SK-N-SH (cell line): Measurements from ENCODE around the gene USP32. TPM values are rescaled to one million over a fixed set of nuclear protein-coding genes. Genes with fewer than 3 reads are reported as not detected.

ENCODE experiments used
- CTCF ChIA-PET: fragments of 300-600, 350-600 bp; formaldehyde crosslinking; extraction: SDS; loops from one replicate; lab custom pipeline; 2021; lab: Yijun Ruan, JAX
- POLR2A ChIA-PET: fragments of 350-600 bp; sonication (Branson Sonifier 250); formaldehyde crosslinking; extraction: SDS; loops from one replicate; lab custom pipeline; 2020; ENCODE audit warnings: antibody characterized with exemption, inconsistent platforms; lab: Yijun Ruan, JAX
- DNase-seq: peaks from one replicate; pipeline ENCODE4 v3.0.0; 2012
- H2AFZ ChIP-seq: fragments of 200-600 bp; sonication (generic); 2 replicates; pipeline ENCODE4 v1.8.1; 2016; ENCODE audit warnings: antibody characterized with exemption, mild to moderate bottlenecking, low read depth
- H3F3A ChIP-seq: fragments of 200-600 bp; sonication (generic); replicated peaks from 2 replicates; pipeline ENCODE3; 2016; ENCODE audit warnings: antibody characterized with exemption, mild to moderate bottlenecking; ENCODE audit not compliant: insufficient read depth
- H3K27ac ChIP-seq, 2 experiments: fragments of 200-500 bp in 1 of 2; fragments of 200-600 bp in 1 of 2; sonication (Bioruptor generic) in 1 of 2; sonication (generic), shearing (Covaris generic) in 1 of 2; 2 replicates each; pipeline versions ENCODE4 v1.5.1 to v1.6.1; 2014 to 2016; ENCODE audit warnings: low read depth in 2 of 2, inconsistent platforms in 1 of 2, low read length in 1 of 2, mild to moderate bottlenecking in 1 of 2, mixed read lengths in 1 of 2
- H3K27me3 ChIP-seq: fragments of 200-600 bp; sonication (generic), shearing (Covaris generic); 2 replicates; pipeline ENCODE4 v1.6.1; 2016; ENCODE audit warnings: mixed run types; ENCODE audit not compliant: insufficient read depth
- H3K36me3 ChIP-seq, 2 experiments: fragments of 200-500 bp in 1 of 2; fragments of 200-600 bp in 1 of 2; sonication (Bioruptor generic) in 1 of 2; sonication (generic) in 1 of 2; replicated peaks in 1 of 2; 2 replicates each; pipeline versions ENCODE3 to v1.5.1; 2014 to 2016; ENCODE audit warnings: low read length in 1 of 2, mild to moderate bottlenecking in 1 of 2; ENCODE audit not compliant: insufficient read depth in 2 of 2, control insufficient read depth in 1 of 2
- H3K4me1 ChIP-seq, 2 experiments: fragments of 200-500 bp in 1 of 2; fragments of 200-600 bp in 1 of 2; sonication (Bioruptor generic) in 1 of 2; sonication (generic), shearing (Covaris generic) in 1 of 2; 2 replicates each; pipeline versions ENCODE4 v1.5.1 to v1.6.1; 2014 to 2016; ENCODE audit warnings: low read depth in 1 of 2, low read length in 1 of 2, mixed run types in 1 of 2; ENCODE audit not compliant: insufficient read depth in 2 of 2, control insufficient read depth in 1 of 2
- H3K4me2 ChIP-seq: fragments of 200-600 bp; sonication (generic), shearing (Covaris generic); 2 replicates; pipeline ENCODE4 v1.6.1; 2017; ENCODE audit warnings: mixed run types
- H3K4me3 ChIP-seq, 2 experiments: fragments of 200-500 bp in 1 of 2; fragments of 200-600 bp in 1 of 2; sonication (Bioruptor generic) in 1 of 2; sonication (generic), shearing (Covaris generic) in 1 of 2; 2 replicates each; pipeline versions ENCODE4 v1.5.1 to v1.8.1; 2014 to 2016; ENCODE audit warnings: low read depth in 2 of 2, inconsistent platforms in 1 of 2, low read length in 1 of 2, mild to moderate bottlenecking in 1 of 2, mixed read lengths in 1 of 2, moderate library complexity in 1 of 2
- H3K79me2 ChIP-seq: fragments of 200-600 bp; sonication (generic); 2 replicates; pipeline ENCODE4 v1.8.1; 2017; ENCODE audit warnings: mild to moderate bottlenecking; ENCODE audit not compliant: insufficient read depth
- H3K9ac ChIP-seq: fragments of 200-600 bp; sonication (generic); 2 replicates; pipeline ENCODE4 v1.6.1; 2017; ENCODE audit warnings: mixed run types
- H3K9me2 ChIP-seq: fragments of 200-600 bp; sonication (generic); 2 replicates; pipeline ENCODE4 v1.6.1; 2017; ENCODE audit warnings: mixed run types
- H3K9me3 ChIP-seq: fragments of 200-600 bp; sonication (generic); 2 replicates; pipeline ENCODE4 v1.6.1; 2017; ENCODE audit warnings: mixed run types, mild to moderate bottlenecking, moderate library complexity
- H4K20me1 ChIP-seq: fragments of 200-600 bp; sonication (generic); 2 replicates; pipeline ENCODE4 v1.6.1; 2017; ENCODE audit warnings: mild to moderate bottlenecking, mixed run types; ENCODE audit not compliant: insufficient read depth
- CHD2 ChIP-seq: fragments of 150-350 bp; IDR thresholded peaks from 2 replicates; pipeline ENCODE4 v1.6.1; 2018; ENCODE audit warnings: low read length; ENCODE audit not compliant: partially characterized antibody
- ELF1 ChIP-seq: IDR thresholded peaks from 2 replicates; pipeline ENCODE4 v1.4.0; 2012
- EP300 ChIP-seq, 2 experiments: IDR thresholded peaks; 2 replicates each; pipeline versions ENCODE4 v1.4.0 to v1.6.1; 2012; ENCODE audit warnings: borderline replicate concordance in 1 of 2, low read depth in 1 of 2, low read length in 1 of 2
- EZH2phosphoT487 ChIP-seq: fragments of 200-600 bp; sonication (generic); IDR thresholded peaks from 2 replicates; pipeline ENCODE4 v1.6.1; 2017; ENCODE audit warnings: low read depth, mixed run types, mild to moderate bottlenecking, antibody characterized with exemption, moderate library complexity, borderline replicate concordance
- IRF3 ChIP-seq: fragments of 150-350 bp; IDR thresholded peaks from 2 replicates; pipeline ENCODE4 v1.6.1; 2016; ENCODE audit warnings: mild to moderate bottlenecking, low read depth, low read length
- JUND ChIP-seq: IDR thresholded peaks from 2 replicates; pipeline ENCODE4 v1.4.0; 2012
- MEF2A ChIP-seq: IDR thresholded peaks from 2 replicates; pipeline ENCODE4 v1.4.0; 2012; ENCODE audit warnings: low read depth, borderline replicate concordance
- MXI1 ChIP-seq: IDR thresholded peaks from 2 replicates; pipeline ENCODE4 v1.6.1; 2012; ENCODE audit warnings: mild to moderate bottlenecking, low read depth, low read length, improper control_type of control experiment
- NFIC ChIP-seq: IDR thresholded peaks from 2 replicates; pipeline ENCODE4 v1.4.0; 2012; ENCODE audit warnings: borderline replicate concordance
- NRF1 ChIP-seq: IDR thresholded peaks from 2 replicates; pipeline ENCODE4 v1.6.1; 2012; ENCODE audit warnings: low read depth, mild to moderate bottlenecking, low read length
- RAD21 ChIP-seq: IDR thresholded peaks from 2 replicates; pipeline ENCODE4 v1.6.1; 2012; ENCODE audit warnings: mild to moderate bottlenecking, low read length
- RCOR1 ChIP-seq: fragments of 150-350 bp; IDR thresholded peaks from 2 replicates; pipeline ENCODE4 v1.6.1; 2017; ENCODE audit warnings: antibody characterized with exemption, low read length
- REST ChIP-seq: IDR thresholded peaks from 2 replicates; pipeline ENCODE4 v1.6.1; 2012; ENCODE audit warnings: mild to moderate bottlenecking, low read depth, low read length, moderate library complexity
- RFX5 ChIP-seq: IDR thresholded peaks from 2 replicates; pipeline ENCODE4 v1.6.1; 2012; ENCODE audit warnings: mild to moderate bottlenecking, improper control_type of control experiment, low read length
- SMC3 ChIP-seq: IDR thresholded peaks from 2 replicates; pipeline ENCODE4 v1.6.1; 2012; ENCODE audit warnings: low read depth, low read length, improper control_type of control experiment
- YY1 ChIP-seq: IDR thresholded peaks from 2 replicates; pipeline ENCODE4 v1.4.0; 2012; ENCODE audit warnings: low read depth, mild to moderate bottlenecking
- WGBS: methylation state at CpG from one replicate; pipeline ENCODE4 v1.1.6; 2017; ENCODE audit warnings: low lambda C conversion rate; 5-methylcytosine and 5-hydroxymethylcytosine counted together
- polyA plus RNA-seq, 3 experiments: library from polyadenylated mRNA; depleted of rRNA; stranded (reverse); fragments of >200 nt; gene quantifications; 2 replicates each; pipeline ENCODE4 v1.2.3, GENCODE V29; 2012

The USP32 gene
- polyA plus RNA-seq, 1 of the 3 experiments (the other 2 are of a cell fraction), result 25.6 TPM

- Histone ChIP-seq H3K79me2 (no peaks in the 10 kb centered on the region), H3K4me2 (no peak overlapping the region), H3K4me1 (no peaks in the 10 kb centered on the region), H2AFZ (no peak overlapping the region), H3K36me3 (peaks cover 46 to 70% of the 10 kb centered on the region in 2 experiments), H3K27me3 (no peaks in the 10 kb centered on the region), H3K9me2 (0 out of 2 replicates have a peak, but pooled peaks cover 2% of the 10 kb centered on the region), H3F3A (no peaks in the 10 kb centered on the region), H3K4me3 (no peak overlapping the region), H4K20me1 (no peaks in the 10 kb centered on the region), H3K27ac (no peak overlapping the region), H3K9ac (no peak overlapping the region), H3K9me3 (peaks cover 6% of the 10 kb centered on the region; the same call in 1 of the 2 replicates)
- ChIA-PET POLR2A (no interaction called here), CTCF (interaction anchor here (0.8 to 8.2 kb wide), 3 partner anchors 17 to 19 kb away, joined by 3 to 54 read pairs (median 3); no protein-coding TSS in a partner anchor)
- WGBS, result 92% methylated on average over 5 of the region's 5 CpGs
- TF ChIP-seq NRF1 (no peak), EZH2phosphoT487 (no peak)
- no peak for DNase-seq
Observed at GRCh38 chr17:60248618-60249289, 143.2 kb downstream of the USP32 start.

- H3K9ac ChIP-seq, result no peak overlapping the region
- H3F3A ChIP-seq, result no peaks in the 10 kb centered on the region
- H3K4me2 ChIP-seq, result no peak overlapping the region
- ChIA-PET POLR2A (no interaction called here), CTCF (interaction anchor here (0.8 to 8.2 kb wide), 2 partner anchors 13 to 18 kb away, joined by 3 to 54 read pairs; no protein-coding TSS in a partner anchor)
- H2AFZ ChIP-seq, result no peak overlapping the region
- H3K27ac ChIP-seq, result no peak overlapping the region
- no peaks in the 10 kb centered on the region for H3K27me3 ChIP-seq
- no peaks in the 10 kb centered on the region for H4K20me1 ChIP-seq
- no peak for TF ChIP-seq NFIC
- TF ChIP-seq, all 33 proteins: peak for 0
- H3K9me3 ChIP-seq, result peaks cover 6% of the 10 kb centered on the region; the same call in 1 of the 2 replicates
- no peaks in the 10 kb centered on the region for H3K4me1 ChIP-seq
- no peaks in the 10 kb centered on the region for H3K79me2 ChIP-seq
- DNase-seq, result no peak
- H3K4me3 ChIP-seq, result no peak overlapping the region
- 95% methylated on average over 7 of the region's 7 CpGs for WGBS
- 0 out of 2 replicates have a peak, but pooled peaks cover 2% of the 10 kb centered on the region for H3K9me2 ChIP-seq
- H3K36me3 ChIP-seq, result peaks cover 42 to 64% of the 10 kb centered on the region in 2 experiments
Observed at GRCh38 chr17:60247836-60248461, 144.0 kb downstream of the USP32 start.

- H3K79me2 ChIP-seq, result no peaks in the 10 kb centered on the region
Observed at GRCh38 chr17:60244656-60245055, 147.3 kb downstream of the USP32 start.

More at GRCh38 chr17:60244656-60245055, 147.3 kb downstream of the USP32 start:
- Histone ChIP-seq H3K36me3 (peaks cover 25 to 53% of the 10 kb centered on the region in 2 experiments), H3K4me1 (no peaks in the 10 kb centered on the region), H4K20me1 (no peaks in the 10 kb centered on the region), H2AFZ (no peak overlapping the region), H3K4me3 (no peak overlapping the region), H3K9ac (no peak overlapping the region), H3K9me2 (no peaks in the 10 kb centered on the region), H3K27ac (no peak overlapping the region), H3K4me2 (no peak overlapping the region), H3F3A (no peaks in the 10 kb centered on the region), H3K27me3 (no peaks in the 10 kb centered on the region), H3K9me3 (peaks cover 6% of the 10 kb centered on the region; the same call in 1 of the 2 replicates)
- 99% methylated on average over 8 of the region's 8 CpGs for WGBS
- ChIA-PET POLR2A (no interaction called here), CTCF (interaction anchor here (0.9 to 8.2 kb wide), 5 partner anchors 14 to 103 kb away, joined by 3 to 54 read pairs (median 3); no protein-coding TSS in a partner anchor)
- DNase-seq, result no peak
- TF ChIP-seq SMC3, result no peak
- TF ChIP-seq RAD21, result no peak
- no peak for TF ChIP-seq EP300 (IDR thresholded peaks at IDR 0.05; ENCODE audit: borderline replicate concordance in 1 of 2, low read depth in 1 of 2, low read length in 1 of 2)
- TF ChIP-seq RFX5, result no peak
- no peak for TF ChIP-seq ELF1
- no peak for TF ChIP-seq EZH2phosphoT487
- TF ChIP-seq YY1, result no peak
- TF ChIP-seq REST, result no peak
- TF ChIP-seq MEF2A, result no peak
- TF ChIP-seq CHD2, result no peak
- TF ChIP-seq JUND, result no peak
- TF ChIP-seq IRF3, result no peak
- no peak for TF ChIP-seq NFIC
- no peak for TF ChIP-seq RCOR1
- TF ChIP-seq MXI1, result no peak
